Uterus (tissue), 2 donors: Measurements from ENCODE around the gene LAMB2.

Experiments
- CTCF ChIP-seq, 4 experiments: fragments of 200-600 bp in 2 of 4; fragments of 450-650 bp in 2 of 4; sonication (generic) in 2 of 4; IDR thresholded peaks; one replicate each; pipeline ENCODE4 v1.5.1; 2016 to 2019; ENCODE audit warnings: antibody characterized with exemption in 4 of 4, mild to moderate bottlenecking in 2 of 4, moderate library complexity in 1 of 4
- POLR2A ChIP-seq, 2 donors: fragments of 450-650 bp; IDR thresholded peaks; one replicate each; pipeline ENCODE4 v1.6.1; 2016; ENCODE audit warnings: antibody characterized with exemption in 2 of 2, mild to moderate bottlenecking in 1 of 2, moderate library complexity in 1 of 2

- no peak for TF ChIP-seq CTCF (IDR thresholded peaks at IDR 0.05)
- no peak for TF ChIP-seq POLR2A (IDR thresholded peaks at IDR 0.05)
Observed at GRCh38 chr3:49111347-49111746, 21.5 kb downstream of the LAMB2 start.
